Heart left ventricle (tissue), 16 donors: ENCODE measurements around the gene TNS1. TPM values are rescaled to one million over a fixed set of nuclear protein-coding genes. Genes with fewer than 3 reads are reported as not detected.
A peak's percentile ranks its signal among the peaks of the same experiment; 100 is the strongest.

Experiments used
- ATAC-seq, 4 donors: fragments of 200-7000 bp; cut with Tn5 transposase; one replicate each; pipeline ENCODE4 v1.9.1; 2020 to 2022; ENCODE audit warnings: moderate library complexity in 4 of 4, mild to moderate bottlenecking in 3 of 4, moderate number of reproducible peaks in 1 of 4
- DNase-seq, 5 donors: peaks; one replicate each; pipeline ENCODE4 v3.0.0-alpha.2; 2020
- H3K27ac ChIP-seq, 12 donors: fragments of 200-600 bp; sonication (generic) in 4 of 12; one replicate each; pipeline versions ENCODE4 v1.5.0 to v1.8.0; 2016 to 2022; ENCODE audit warnings: mild to moderate bottlenecking in 2 of 12
- H3K27me3 ChIP-seq, 9 donors: fragments of 200-600 bp; sonication (generic) in 2 of 9; one replicate each; pipeline versions ENCODE4 v1.5.1 to v1.8.0; 2016 to 2022; ENCODE audit warnings: mild to moderate bottlenecking in 3 of 9
- H3K36me3 ChIP-seq, 9 donors: fragments of 200-600 bp; sonication (generic) in 2 of 9; one replicate each; pipeline versions ENCODE4 v1.5.0 to v1.8.0; 2018 to 2022; ENCODE audit warnings: mild to moderate bottlenecking in 2 of 9
- H3K4me1 ChIP-seq, 12 donors: fragments of 200-600 bp; sonication (generic) in 4 of 12; one replicate each; pipeline versions ENCODE4 v1.5.0 to v1.8.0; 2016 to 2022; ENCODE audit warnings: mild to moderate bottlenecking in 3 of 12
- H3K4me3 ChIP-seq, 12 donors: fragments of 200-600 bp; sonication (generic) in 4 of 12; one replicate each; pipeline versions ENCODE4 v1.5.0 to v1.8.0; 2017 to 2022; ENCODE audit warnings: mild to moderate bottlenecking in 9 of 12, moderate library complexity in 4 of 12
- H3K9me3 ChIP-seq, 12 donors: fragments of 200-600 bp; sonication (generic) in 4 of 12; one replicate each; pipeline versions ENCODE4 v1.5.0 to v1.8.0; 2016 to 2022; ENCODE audit warnings: mild to moderate bottlenecking in 1 of 12
- POLR2A ChIP-seq, 2 donors: fragments of 450-650 bp; IDR thresholded peaks; one replicate each; pipeline ENCODE4 v1.6.1; 2017; ENCODE audit warnings: antibody characterized with exemption in 2 of 2, mild to moderate bottlenecking in 2 of 2, moderate library complexity in 2 of 2
- WGBS, 4 donors: extraction: QIAGEN DNeasy Blood & Tissue Kit in 2 of 4; methylation state at CpG; one replicate each; pipeline versions ENCODE4 v1.1.5 to v1.1.7; 2013 to 2018; 5-methylcytosine and 5-hydroxymethylcytosine counted together
- intact Hi-C, 10 donors: fragments of 100-400 bp; cut with DNase I; formaldehyde crosslinking; loops; one replicate each; pipeline versions ENCODE4 v1.11.1 to v1.14.2; 2022
- polyA plus RNA-seq, 2 donors: library from polyadenylated mRNA; stranded (reverse); fragments of 200-250 nt; gene quantifications; one replicate each; pipeline ENCODE4 v1.2.3, GENCODE V29; 2013
- total RNA-seq, 9 donors: library from RNA; depleted of rRNA in 2 of 9; stranded (reverse); fragments of >200 nt in 2 of 9; fragmentation: NEBNext Ultra II Directional in 3 of 9; extraction: Animal tissue kit (Norgen Biotek cat#: 25700) in 3 of 9; gene quantifications; one replicate each; pipeline versions ENCODE4 v1.1.0 to v1.2.4, GENCODE V29; 2016 to 2023
- TF ChIP-seq, protein P1 (sequence below), 12 donors: fragments of 200-600 bp; sonication (generic) in 4 of 12; IDR thresholded peaks; one replicate each; pipeline versions ENCODE4 v1.5.0 to v1.8.0; 2018 to 2022; ENCODE audit warnings: antibody characterized with exemption in 12 of 12, mild to moderate bottlenecking in 5 of 12
- donor health status: ischemic (EF 13 %, LVEDD 7.1; RV severe dilation, severe dysfunction).
- donor health status: healthy with polysubstance abuse.
- donor health status: DM: no; HTN: yes; CAD: no.
- donor health status: DM: no; HTN: no; CAD: no.
- donor health status: ischemic (EF 25% LVEDD 6.9; RV normal size, moderate dysfunction).
- donor health status: ischemic (EF 25% LVEDD 5.7; RV mildly dilated, moderate dysfunction).
- donor health status: healthy.
- donor health status: DM: yes; HTN: yes; CAD: no.
- donor health status: ischemic (EF 35%, LVEDD 5.7; RV mildly dilated, moderate dysfunction).
- donor health status: nonischemic (EF 11% LVEDD 7.7; RV severe dilation, severe dysfunction).
- donor health status: DM: yes; HTN: yes; CAD: no.
- donor health status: PGD.
- donor health status: ischemic (EF 29% LVEDD 5.4; RV normal size, mild dysfunction).
- donor health status: nonischemic (EF 23%, LVEDD 6.1; RV moderate dilation, normal function).

TNS1 gene
- total and polyA plus RNA-seq, 11 donors = 243 to 899 (median 669) TPM

DNA sequence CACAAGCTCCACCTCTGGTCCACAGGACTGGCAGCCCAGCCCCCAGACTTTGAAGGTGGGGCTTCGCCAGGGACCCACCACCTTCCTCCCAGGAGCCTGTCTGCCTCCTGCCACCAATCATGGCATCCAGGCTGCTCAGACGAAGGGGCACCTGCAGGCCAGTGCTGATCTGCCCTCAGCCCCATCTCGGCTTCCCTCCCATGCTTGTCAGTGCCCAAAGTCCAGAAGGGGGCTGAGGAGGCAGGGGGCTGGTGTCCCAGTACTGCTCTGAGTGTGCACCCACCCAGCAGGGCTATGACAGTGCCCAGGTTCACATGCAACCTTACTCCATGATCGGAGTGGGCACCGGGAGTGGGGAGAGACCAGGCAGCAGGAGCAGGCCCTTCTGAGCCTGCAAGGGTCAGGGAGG is 40.9 kb upstream of the TNS1 start:
- ATAC-seq (peak in 1 of 4 donors; percentile 29), DNase-seq (no peak)
- intact Hi-C loops = no loop called here
- Histone ChIP-seq H3K4me1 (peaks cover 0 to 31% (median 0%) of the 10 kb centered on the region in 12 donors), H3K4me3 (no peak overlapping the region), H3K9me3 (peaks cover 0 to 5% (median 0%) of the 10 kb centered on the region in 12 donors), H3K27ac (no peak overlapping the region), H3K36me3 (no peaks in the 10 kb centered on the region), H3K27me3 (no peaks in the 10 kb centered on the region)
- TF ChIP-seq, protein P1, sequence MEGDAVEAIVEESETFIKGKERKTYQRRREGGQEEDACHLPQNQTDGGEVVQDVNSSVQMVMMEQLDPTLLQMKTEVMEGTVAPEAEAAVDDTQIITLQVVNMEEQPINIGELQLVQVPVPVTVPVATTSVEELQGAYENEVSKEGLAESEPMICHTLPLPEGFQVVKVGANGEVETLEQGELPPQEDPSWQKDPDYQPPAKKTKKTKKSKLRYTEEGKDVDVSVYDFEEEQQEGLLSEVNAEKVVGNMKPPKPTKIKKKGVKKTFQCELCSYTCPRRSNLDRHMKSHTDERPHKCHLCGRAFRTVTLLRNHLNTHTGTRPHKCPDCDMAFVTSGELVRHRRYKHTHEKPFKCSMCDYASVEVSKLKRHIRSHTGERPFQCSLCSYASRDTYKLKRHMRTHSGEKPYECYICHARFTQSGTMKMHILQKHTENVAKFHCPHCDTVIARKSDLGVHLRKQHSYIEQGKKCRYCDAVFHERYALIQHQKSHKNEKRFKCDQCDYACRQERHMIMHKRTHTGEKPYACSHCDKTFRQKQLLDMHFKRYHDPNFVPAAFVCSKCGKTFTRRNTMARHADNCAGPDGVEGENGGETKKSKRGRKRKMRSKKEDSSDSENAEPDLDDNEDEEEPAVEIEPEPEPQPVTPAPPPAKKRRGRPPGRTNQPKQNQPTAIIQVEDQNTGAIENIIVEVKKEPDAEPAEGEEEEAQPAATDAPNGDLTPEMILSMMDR (IDR thresholded peaks at IDR 0.05) = no peak
- TF ChIP-seq POLR2A (IDR thresholded peaks at IDR 0.05) = no peak
- WGBS, 4 donors = 95 to 98% (median 98%) methylated on average over 5 of the region's 5 CpGs

DNA sequence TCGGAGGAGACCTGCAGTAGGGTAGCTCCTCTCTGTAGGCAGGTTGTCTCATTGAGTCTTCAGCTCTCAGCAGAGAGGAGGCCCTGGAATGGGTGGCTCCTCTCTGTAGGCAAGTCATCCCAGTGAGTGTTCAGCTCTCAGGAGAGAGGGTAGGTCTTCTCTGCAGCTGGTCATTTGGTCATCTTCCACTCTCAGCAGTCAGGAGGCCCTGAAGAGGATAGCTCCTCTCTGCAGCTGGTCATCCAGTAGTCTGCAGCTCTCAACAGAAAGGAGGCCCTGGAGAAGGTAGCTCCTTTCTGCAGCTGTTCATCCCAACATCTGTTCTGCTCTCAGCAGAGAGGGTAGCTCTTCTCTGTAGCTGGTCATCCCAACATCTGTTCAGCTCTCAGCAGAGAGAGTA is 40.3 kb upstream of the TNS1 start:
- DNase-seq = no peak
- Histone ChIP-seq H3K27me3 (no peaks in the 10 kb centered on the region), H3K4me3 (no peak overlapping the region), H3K27ac (no peak overlapping the region), H3K36me3 (no peaks in the 10 kb centered on the region), H3K9me3 (peaks cover 0 to 5% (median 0%) of the 10 kb centered on the region in 12 donors), H3K4me1 (peaks cover 0 to 31% (median 0%) of the 10 kb centered on the region in 12 donors)
- WGBS, 4 donors = 90 to 94% (median 93%) methylated on average over 1 of the region's 1 CpG
- intact Hi-C loops = no loop called here
- TF ChIP-seq POLR2A (IDR thresholded peaks at IDR 0.05) = no peak
- TF ChIP-seq, protein P1 (IDR thresholded peaks at IDR 0.05) = no peak
- no peak for ATAC-seq

DNA sequence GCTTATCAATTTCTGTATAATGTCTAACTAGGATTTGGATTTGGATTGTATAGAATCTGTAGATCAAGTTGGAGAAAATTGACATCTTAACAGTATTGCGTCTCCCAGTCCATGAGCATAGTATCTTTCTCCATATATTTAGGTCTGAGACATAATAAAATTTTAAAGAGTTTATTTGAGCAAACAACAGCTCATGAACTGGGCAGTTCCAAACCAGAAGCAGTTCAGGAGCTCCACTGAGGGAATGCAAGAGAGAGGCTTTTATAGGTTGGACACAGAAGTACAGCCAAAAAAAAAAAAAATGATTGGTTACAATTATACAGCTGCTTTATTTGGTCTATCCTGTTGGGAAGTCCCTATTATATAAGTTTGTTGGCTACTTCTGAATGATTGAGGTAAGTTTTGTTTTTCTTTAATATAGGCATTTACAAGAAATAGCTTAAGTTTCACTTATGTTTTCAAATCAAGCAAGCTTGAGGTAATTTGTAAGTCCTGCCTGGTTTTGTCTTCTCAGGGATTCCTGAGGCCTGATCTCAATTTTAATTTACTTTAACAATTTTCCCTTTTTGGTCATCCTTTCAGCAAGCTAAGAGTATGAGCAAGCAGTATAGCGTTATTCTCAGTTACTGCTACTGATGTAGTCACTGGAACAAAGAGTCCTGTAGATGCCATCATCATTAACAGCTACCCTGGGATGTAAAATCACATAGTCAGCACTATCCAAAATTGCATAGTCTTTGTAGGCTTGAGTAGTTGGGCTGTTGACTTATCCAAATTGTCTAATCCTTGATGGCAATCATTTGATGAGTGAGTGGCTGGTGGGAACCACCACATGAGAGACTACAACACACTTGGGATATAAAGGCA is 38.7 kb upstream of the TNS1 start:
- no peak for ATAC-seq
- no peak for DNase-seq
- Histone ChIP-seq H3K4me3 (no peak overlapping the region), H3K27ac (peak overlapping the region in 1 of 12 donors; percentile 58), H3K27me3 (no peaks in the 10 kb centered on the region), H3K4me1 (peaks cover 0 to 27% (median 0%) of the 10 kb centered on the region in 12 donors), H3K9me3 (peaks cover 0 to 5% (median 0%) of the 10 kb centered on the region in 12 donors), H3K36me3 (no peaks in the 10 kb centered on the region)
- intact Hi-C loops = no loop called here
- WGBS, 4 donors = 90 to 95% (median 92%) methylated on average over 2 of the region's 2 CpGs
- TF ChIP-seq POLR2A (IDR thresholded peaks at IDR 0.05) = no peak
- TF ChIP-seq, protein P1 (IDR thresholded peaks at IDR 0.05) = no peak

DNA sequence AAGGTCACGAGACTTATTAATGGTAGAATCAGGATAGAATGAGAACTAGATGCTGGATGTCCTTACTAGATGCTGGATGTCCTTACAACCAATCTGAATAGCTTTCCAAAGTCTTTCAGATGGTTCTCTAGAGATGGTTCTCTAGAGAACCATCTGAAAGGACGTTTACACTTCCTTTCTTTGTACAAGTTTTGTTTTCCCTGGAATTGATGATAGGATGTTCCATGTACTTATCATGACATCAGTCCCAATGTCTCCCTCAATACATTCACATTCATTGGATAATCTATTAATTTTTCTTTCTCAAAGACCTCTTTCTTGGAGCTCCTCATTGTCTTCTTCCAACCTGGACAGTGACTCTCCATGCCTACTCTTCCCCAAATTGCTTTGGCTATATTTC is 38.1 kb upstream of the TNS1 start:
- intact Hi-C loops = no loop called here
- H3K27ac ChIP-seq = peak overlapping the region in 1 of 12 donors; percentile 58
- no peak overlapping the region for H3K4me3 ChIP-seq

More for the DNA sequence above, 38.1 kb upstream of the TNS1 start:
- TF ChIP-seq POLR2A (IDR thresholded peaks at IDR 0.05) = no peak
- TF ChIP-seq, protein P1 (IDR thresholded peaks at IDR 0.05) = no peak
- ATAC-seq (no peak), DNase-seq (no peak)
- H3K27me3 ChIP-seq = no peaks in the 10 kb centered on the region
- H3K9me3 ChIP-seq = peaks cover 0 to 5% (median 0%) of the 10 kb centered on the region in 12 donors
- WGBS, 4 donors = 66 to 82% (median 75%) methylated on average over 2 of the region's 2 CpGs
- H3K4me1 ChIP-seq = peaks cover 0 to 23% (median 0%) of the 10 kb centered on the region in 12 donors
- H3K36me3 ChIP-seq = no peaks in the 10 kb centered on the region
